Pancreas (tissue), 10 donors: ENCODE measurements around the gene DCAF8L1. TPM values are rescaled to one million over a fixed set of nuclear protein-coding genes. Genes with fewer than 3 reads are reported as not detected.

Source experiments
- ATAC-seq, 4 donors: fragments of 200-7000 bp; cut with Tn5 transposase; one replicate each; pipeline versions ENCODE4 v1.8.0 to v1.9.1; 2020; ENCODE audit warnings: mild to moderate bottlenecking in 4 of 4, moderate library complexity in 4 of 4
- DNase-seq, 6 donors: peaks; one replicate each; pipeline ENCODE4 v3.0.0-alpha.2; 2020
- FAIRE-seq: peaks from 2 replicates; lab custom pipeline; 2012; peaks lifted over from hg19 to GRCh38; lab: Jason Lieb, UNC
- H3K27ac ChIP-seq, 4 donors: fragments of 200-600 bp; sonication (generic); 1 replicate in 3 of 4; 2 replicates in 1 of 4; pipeline versions ENCODE4 v1.5.0 to v1.8.0; 2020
- H3K27me3 ChIP-seq, 4 donors: fragments of 200-600 bp; one replicate each; pipeline ENCODE4 v1.8.0; 2021
- H3K36me3 ChIP-seq, 3 donors: fragments of 200-600 bp; sonication (generic) in 1 of 3; one replicate each; pipeline versions ENCODE4 v1.5.0 to v1.8.0; 2020 to 2021
- H3K4me1 ChIP-seq, 3 donors: fragments of 200-600 bp; one replicate each; pipeline ENCODE4 v1.8.0; 2021
- H3K4me3 ChIP-seq, 4 donors: fragments of 200-600 bp; sonication (generic) in 2 of 4; one replicate each; pipeline versions ENCODE4 v1.5.0 to v1.8.0; 2020 to 2021
- H3K9me3 ChIP-seq, 4 donors: fragments of 200-600 bp; one replicate each; pipeline ENCODE4 v1.8.0; 2021
- CTCF ChIP-seq, 4 donors: fragments of 200-600 bp; sonication (generic) in 3 of 4; IDR thresholded peaks; one replicate each; pipeline versions ENCODE4 v1.5.0 to v1.8.0; 2021; ENCODE audit warnings: antibody characterized with exemption in 4 of 4
- WGBS, 2 donors: extraction: QIAGEN DNeasy Blood & Tissue Kit; methylation state at CpG; one replicate each; pipeline ENCODE4 v1.1.7; 2013; 5-methylcytosine and 5-hydroxymethylcytosine counted together
- intact Hi-C, 3 donors: fragments of 100-400 bp; cut with DNase I; formaldehyde crosslinking; loops; one replicate each; pipeline versions ENCODE4 v1.11.1 to v1.14.2; 2022
- polyA plus RNA-seq, 2 donors: library from polyadenylated mRNA; stranded (reverse); fragments of 200-250 nt; gene quantifications; one replicate each; pipeline ENCODE4 v1.2.3, GENCODE V29; 2013
- total RNA-seq, 6 donors: library from RNA; stranded (reverse); fragmentation: NEBNext Ultra II Directional in 4 of 6; extraction: Animal tissue kit (Norgen Biotek cat#: 25700) in 4 of 6; gene quantifications; one replicate each; pipeline versions ENCODE4 v1.2.1 to v1.2.4, GENCODE V29; 2021 to 2023
- donor health status: healthy with polysubstance abuse.
- donor health status: DM: no; HTN: no; CAD: no; lungs with moderate emphysema.
- donor health status: DM: no; HTN: no; CAD: no.
- donor health status: control.
- donor health status: control.
- donor health status: Bipolar disorder and iron deficiency.
- donor health status: DM: yes; HTN: yes; CAD: no.
- donor health status: DM: no; HTN: no; CAD: no.
- donor health status: DM: no; HTN: no; CAD: no.
- donor health status: DM: yes; HTN: yes; CAD: no.

The DCAF8L1 gene
- total RNA-seq, result not detected
- not detected for polyA plus RNA-seq

- 78 to 89% methylated on average over 14 of the region's 14 CpGs for WGBS, 2 donors
- H3K4me3 ChIP-seq, result no peak within 1 kb of the TSS
- intact Hi-C loops, result no loop called here
- FAIRE-seq (no peak), DNase-seq (no peak), ATAC-seq (no peak)
- no peaks in the 10 kb centered on the region for H3K36me3 ChIP-seq
- H3K27ac ChIP-seq, result no peak within 1 kb of the TSS
- TF ChIP-seq CTCF (IDR thresholded peaks at IDR 0.05), result no peak
- no peaks in the 10 kb centered on the region for H3K27me3 ChIP-seq
- H3K9me3 ChIP-seq, result no peaks in the 10 kb centered on the region
- no peaks in the 10 kb centered on the region for H3K4me1 ChIP-seq
Measured at GRCh38 chrX:27981349-27981748, at the start of gene DCAF8L1. DCAF8L1 (minus strand) TSS chrX:27981449; CDS start chrX:27981334, 115 bp downstream.

DNA sequence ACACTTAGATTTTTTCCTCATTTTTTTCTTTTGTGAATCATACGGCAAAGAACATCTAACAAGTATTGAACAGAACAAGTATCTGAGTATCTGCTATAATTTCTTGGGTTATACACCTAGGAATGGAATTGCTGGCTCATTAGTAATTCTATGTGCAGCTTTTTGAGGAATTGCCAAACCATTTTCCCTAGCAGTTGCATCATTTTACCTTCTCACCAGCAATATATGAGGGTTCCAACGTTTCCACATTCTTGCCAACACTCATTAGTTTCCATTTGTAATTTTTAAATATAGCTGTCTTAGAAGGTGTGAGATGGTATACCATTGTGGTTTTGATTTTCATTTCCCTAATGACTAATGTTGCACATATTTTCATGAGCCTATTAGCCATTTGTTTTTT lies 41.1 kb upstream of the DCAF8L1 start:
- TF ChIP-seq CTCF (IDR thresholded peaks at IDR 0.05), result no peak
- 53 to 56% methylated on average over 2 of the region's 2 CpGs for WGBS, 2 donors
- ATAC-seq (no peak), DNase-seq (no peak), FAIRE-seq (peak; percentile 43)
- H3K4me3 ChIP-seq, result no peak overlapping the region
- no peaks in the 10 kb centered on the region for H3K9me3 ChIP-seq
- no peak overlapping the region for H3K27ac ChIP-seq
- intact Hi-C loops, result no loop called here
- no peaks in the 10 kb centered on the region for H3K4me1 ChIP-seq
- no peaks in the 10 kb centered on the region for H3K36me3 ChIP-seq
- peaks cover 0 to 7% (median 0%) of the 10 kb centered on the region in 4 donors for H3K27me3 ChIP-seq

DNA sequence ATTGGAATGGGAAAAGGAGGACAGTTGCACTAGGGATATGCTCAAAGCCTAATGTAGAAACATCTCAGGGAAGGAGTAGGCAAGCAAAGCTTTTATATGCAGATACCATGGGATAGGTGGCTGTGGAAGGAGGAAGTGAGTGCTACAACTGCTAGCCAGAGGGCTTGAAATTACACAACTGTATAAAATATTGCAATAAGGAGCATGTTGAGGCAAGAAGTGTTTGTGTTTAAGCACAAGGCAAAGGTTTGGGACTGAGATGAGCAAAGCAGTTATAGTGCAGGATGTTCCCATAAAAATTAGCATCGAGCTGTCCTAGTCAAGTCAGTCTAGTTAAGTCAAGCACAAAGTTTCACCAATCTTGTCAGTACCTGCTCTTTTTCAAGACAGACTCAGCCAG lies 35.6 kb upstream of the DCAF8L1 start:
- intact Hi-C loops, result no loop called here
- DNase-seq (no peak), ATAC-seq (no peak), FAIRE-seq (no peak)
- Histone ChIP-seq H3K4me1 (no peaks in the 10 kb centered on the region), H3K9me3 (peaks cover 0 to 3% (median 0%) of the 10 kb centered on the region in 4 donors), H3K4me3 (no peak overlapping the region), H3K27me3 (peaks cover 0 to 7% (median 0%) of the 10 kb centered on the region in 4 donors), H3K27ac (no peak overlapping the region), H3K36me3 (no peaks in the 10 kb centered on the region)
- WGBS, 2 donors, result 37 to 59% methylated on average over 1 of the region's 1 CpG
- no peak for TF ChIP-seq CTCF (IDR thresholded peaks at IDR 0.05)

GRCh38 chrX:28015993-28016392 lies 34.7 kb upstream of the DCAF8L1 start:
- H3K4me1 ChIP-seq, result no peaks in the 10 kb centered on the region
- peaks cover 0 to 7% (median 0%) of the 10 kb centered on the region in 4 donors for H3K27me3 ChIP-seq
- H3K36me3 ChIP-seq, result no peaks in the 10 kb centered on the region
- intact Hi-C loops, result no loop called here
- no peak for TF ChIP-seq CTCF (IDR thresholded peaks at IDR 0.05)
- no peak overlapping the region for H3K27ac ChIP-seq
- no peak overlapping the region for H3K4me3 ChIP-seq
- ATAC-seq (no peak), DNase-seq (no peak), FAIRE-seq (no peak)
- WGBS, 2 donors, result 78 to 85% methylated on average over 6 of the region's 6 CpGs
- H3K9me3 ChIP-seq, result peaks cover 0 to 3% (median 0%) of the 10 kb centered on the region in 4 donors

DNA sequence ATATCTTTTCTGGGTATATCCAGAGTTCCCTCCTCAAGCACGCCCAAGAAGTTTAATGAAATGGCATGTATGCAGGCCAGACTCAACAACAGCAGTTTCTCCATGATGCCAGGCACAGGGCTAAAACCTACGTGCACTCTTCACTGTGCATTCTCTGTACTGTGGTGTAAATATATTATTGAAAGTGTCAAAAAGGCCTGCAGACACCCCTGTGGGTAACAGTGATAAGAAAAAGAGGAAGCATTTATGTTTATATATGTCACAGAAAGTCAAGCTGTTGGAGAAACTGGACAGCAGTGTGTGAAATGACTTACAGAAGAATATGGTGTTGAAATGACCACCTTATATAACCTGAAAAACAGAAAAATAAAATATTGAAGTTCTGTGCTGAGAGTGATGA lies 29.6 kb upstream of the DCAF8L1 start:
- Histone ChIP-seq H3K36me3 (no peaks in the 10 kb centered on the region), H3K9me3 (peaks cover 0 to 3% (median 0%) of the 10 kb centered on the region in 4 donors), H3K4me3 (no peak overlapping the region), H3K27me3 (no peaks in the 10 kb centered on the region), H3K27ac (no peak overlapping the region), H3K4me1 (no peaks in the 10 kb centered on the region)
- TF ChIP-seq CTCF (IDR thresholded peaks at IDR 0.05), result no peak
- intact Hi-C loops, result no loop called here
- DNase-seq (no peak), FAIRE-seq (no peak), ATAC-seq (no peak)
- WGBS, 2 donors, result 68 to 89% methylated on average over 2 of the region's 2 CpGs
